Mesenteric fat pad (tissue), 1 donor: ENCODE measurements around the gene ARHGAP12. TPM values are rescaled to one million over a fixed set of nuclear protein-coding genes. Genes with fewer than 3 reads are reported as not detected.
"Not testable (repeated sequence)": the region's sequence is repeated elsewhere in the genome, so short reads cannot be mapped to it uniquely, and the experiment has no call there.

Source experiments
- DNase-seq: peaks from one replicate; pipeline ENCODE4 v3.0.0-alpha.2; 2020; ENCODE audit warnings: low spot score
- total RNA-seq: library from RNA; stranded (reverse); fragmentation: NEBNext Ultra II Directional; extraction: Animal tissue kit (Norgen Biotek cat#: 25700); gene quantifications from one replicate; pipeline ENCODE4 v1.2.1, GENCODE V29; 2021
- donor health status: DM: yes; HTN: yes; CAD: no.

The ARHGAP12 gene
- total RNA-seq, 1 donor from 2014 or later: 22.0 TPM

GRCh38 chr10:31771331-31771831 lies 157.2 kb downstream of the ARHGAP12 start:
- DNase-seq: no peak

- DNase-seq: no peak
Measured at GRCh38 chr10:31770307-31770902, 158.2 kb downstream of the ARHGAP12 start.

- no peak for DNase-seq
Measured at GRCh38 chr10:31769564-31769963, 159.1 kb downstream of the ARHGAP12 start.

- not testable (repeated sequence) for DNase-seq
Measured at GRCh38 chr10:31768935-31769334, 159.7 kb downstream of the ARHGAP12 start.

GRCh38 chr10:31768467-31768866 lies 160.2 kb downstream of the ARHGAP12 start:
- DNase-seq: no peak

GRCh38 chr10:31765541-31765940 lies 163.1 kb downstream of the ARHGAP12 start:
- DNase-seq: no peak

- no peak for DNase-seq
Measured at GRCh38 chr10:31762316-31762715, 166.3 kb downstream of the ARHGAP12 start.

- no peak for DNase-seq
Measured at GRCh38 chr10:31761156-31761555, 167.5 kb downstream of the ARHGAP12 start.

- no peak for DNase-seq
Measured at GRCh38 chr10:31760674-31761081, 168.0 kb downstream of the ARHGAP12 start.

GRCh38 chr10:31759799-31760626 lies 168.6 kb downstream of the ARHGAP12 start:
- peak; percentile 97 for DNase-seq

GRCh38 chr10:31759124-31759798 lies 169.4 kb downstream of the ARHGAP12 start:
- no peak for DNase-seq

- DNase-seq: no peak
Measured at GRCh38 chr10:31758495-31758894, 170.1 kb downstream of the ARHGAP12 start.

- DNase-seq: no peak
Measured at GRCh38 chr10:31757831-31758230, 170.8 kb downstream of the ARHGAP12 start.

GRCh38 chr10:31757386-31757791 lies 171.2 kb downstream of the ARHGAP12 start:
- no peak for DNase-seq

GRCh38 chr10:31756729-31757110 lies 171.9 kb downstream of the ARHGAP12 start:
- no peak for DNase-seq

- DNase-seq: no peak
Measured at GRCh38 chr10:31756101-31756728, 172.4 kb downstream of the ARHGAP12 start.

Other genes starting within 250 kb of the ARHGAP12 start
- gene KIF5B, start 127.6 kb upstream of the ARHGAP12 start, total RNA-seq: 116 TPM